ENCODE measurements around the gene PLEKHM3. TPM values are rescaled to one million over a fixed set of nuclear protein-coding genes. Genes with fewer than 3 reads are reported as not detected.

Gene PLEKHM3
- total and polyA plus RNA-seq, 4 experiments from 2014 or later, result 2.9 to 16.1 (median 9.3) TPM

GRCh38 chr2:208036357-208036756 is 11.0 kb upstream of the PLEKHM3 start:
- no peak overlapping the region for H3K4me3 ChIP-seq (ENCODE audit: low read length in 2 of 2)
- no peak overlapping the region for H3K27ac ChIP-seq (ENCODE audit: low read depth, low read length)
- Mint-ChIP-seq H3K4me1 (no peaks in the 10 kb centered on the region), H3K36me3 (no peaks in the 10 kb centered on the region), H3K27ac (no peak overlapping the region), H3K9me3 (no peaks in the 10 kb centered on the region), H3K4me3 (no peak overlapping the region), H3K27me3 (peaks cover 0 to 2% of the 10 kb centered on the region in 2 donors)
- no peaks in the 10 kb centered on the region for H3K9me3 ChIP-seq (ENCODE audit: control insufficient read depth in 1 of 2, low read length in 2 of 2)
- CTCF ChIA-PET (ENCODE audit: partially characterized antibody), result no interaction called here
- no peaks in the 10 kb centered on the region for H3K27me3 ChIP-seq (ENCODE audit: insufficient read depth, low read length)
- POLR2A ChIA-PET (ENCODE audit: partially characterized antibody), result no interaction called here
- H3K4me1 ChIP-seq (ENCODE audit: insufficient read depth, low read length), result no peaks in the 10 kb centered on the region
- intact Hi-C loops (cut with micrococcal nuclease), result loop anchor here (5.0 kb wide), 1 partner anchor 1479 kb away; no protein-coding TSS in a partner anchor
- H3K36me3 ChIP-seq (ENCODE audit: insufficient read depth, low read length), result no peaks in the 10 kb centered on the region
- DNase-seq, result no peak

- H3K27ac ChIP-seq (ENCODE audit: low read depth, low read length), result no peak overlapping the region
- ChIA-PET POLR2A (ENCODE audit: partially characterized antibody) (interaction anchor here (3.1 kb wide), 1 partner anchor 9 kb away, joined by 14 read pairs; the partner anchor contains the start of gene PLEKHM3), CTCF (ENCODE audit: partially characterized antibody) (interaction anchor here (1.2 to 3.0 kb wide), 4 partner anchors 9 to 408 kb away, joined by 3 to 15 read pairs (median 8); partner anchors contain the start of gene PLEKHM3)
- no peak overlapping the region for H3K27ac Mint-ChIP-seq
- no peak overlapping the region for H3K4me3 Mint-ChIP-seq
- no peak for DNase-seq
- H3K4me1 ChIP-seq (ENCODE audit: insufficient read depth, low read length), result no peaks in the 10 kb centered on the region
- no peaks in the 10 kb centered on the region for H3K36me3 Mint-ChIP-seq
- no peaks in the 10 kb centered on the region for H3K27me3 ChIP-seq (ENCODE audit: insufficient read depth, low read length)
- H3K4me1 Mint-ChIP-seq, result no peaks in the 10 kb centered on the region
- no peaks in the 10 kb centered on the region for H3K9me3 Mint-ChIP-seq
- intact Hi-C loops (cut with micrococcal nuclease), result loop anchor here (1.0 to 5.0 kb wide), 2 partner anchors 342 to 1477 kb away; no protein-coding TSS in a partner anchor
- H3K9me3 ChIP-seq (ENCODE audit: control insufficient read depth in 1 of 2, low read length in 2 of 2), result no peaks in the 10 kb centered on the region
- H3K4me3 ChIP-seq (ENCODE audit: low read length in 2 of 2), result no peak overlapping the region
- no peaks in the 10 kb centered on the region for H3K36me3 ChIP-seq (ENCODE audit: insufficient read depth, low read length)
- peaks cover 0 to 2% of the 10 kb centered on the region in 2 donors for H3K27me3 Mint-ChIP-seq
Measured at GRCh38 chr2:208034503-208035140, 9.3 kb upstream of the PLEKHM3 start.

GRCh38 chr2:208033701-208034502 is 8.6 kb upstream of the PLEKHM3 start:
- no peaks in the 10 kb centered on the region for H3K9me3 ChIP-seq (ENCODE audit: control insufficient read depth in 1 of 2, low read length in 2 of 2)
- no peaks in the 10 kb centered on the region for H3K4me1 Mint-ChIP-seq
- H3K36me3 ChIP-seq (ENCODE audit: insufficient read depth, low read length), result no peaks in the 10 kb centered on the region
- H3K27me3 Mint-ChIP-seq, result peaks cover 0 to 2% of the 10 kb centered on the region in 2 donors
- no peak overlapping the region for H3K27ac ChIP-seq (ENCODE audit: low read depth, low read length)
- no peaks in the 10 kb centered on the region for H3K27me3 ChIP-seq (ENCODE audit: insufficient read depth, low read length)
- CTCF ChIA-PET (ENCODE audit: partially characterized antibody), result interaction anchor here (1.3 to 3.0 kb wide), 4 partner anchors 8 to 290 kb away, joined by 3 to 15 read pairs (median 8); partner anchors contain the start of gene PLEKHM3
- H3K9me3 Mint-ChIP-seq, result no peaks in the 10 kb centered on the region
- no peaks in the 10 kb centered on the region for H3K4me1 ChIP-seq (ENCODE audit: insufficient read depth, low read length)
- no peak overlapping the region for H3K4me3 ChIP-seq (ENCODE audit: low read length in 2 of 2)
- intact Hi-C loops (cut with micrococcal nuclease), result loop anchor here (1.0 kb wide), 1 partner anchor 342 kb away; no protein-coding TSS in a partner anchor
- POLR2A ChIA-PET (ENCODE audit: partially characterized antibody), result interaction anchor here (3.1 kb wide), 1 partner anchor 8 kb away, joined by 14 read pairs; the partner anchor contains the start of gene PLEKHM3
- DNase-seq, result peak in 3 of 5 donors; percentile 12 to 23 (median 16)
- no peaks in the 10 kb centered on the region for H3K36me3 Mint-ChIP-seq
- H3K4me3 Mint-ChIP-seq, result no peak overlapping the region
- H3K27ac Mint-ChIP-seq, result no peak overlapping the region

- Histone ChIP-seq H3K36me3 (ENCODE audit: insufficient read depth, low read length) (no peaks in the 10 kb centered on the region), H3K4me1 (ENCODE audit: insufficient read depth, low read length) (no peaks in the 10 kb centered on the region), H3K27ac (ENCODE audit: low read depth, low read length) (no peak overlapping the region), H3K4me3 (ENCODE audit: low read length in 2 of 2) (no peak overlapping the region), H3K9me3 (ENCODE audit: control insufficient read depth in 1 of 2, low read length in 2 of 2) (no peaks in the 10 kb centered on the region), H3K27me3 (ENCODE audit: insufficient read depth, low read length) (no peaks in the 10 kb centered on the region)
- intact Hi-C loops (cut with micrococcal nuclease), result no loop called here
- CTCF ChIA-PET (ENCODE audit: partially characterized antibody), result interaction anchor here (1.1 to 1.4 kb wide), 3 partner anchors 9 to 13 kb away, joined by 3 to 4 read pairs (median 4); no protein-coding TSS in a partner anchor
- Mint-ChIP-seq H3K27me3 (peaks cover 0 to 2% of the 10 kb centered on the region in 2 donors), H3K27ac (no peak overlapping the region), H3K4me1 (no peaks in the 10 kb centered on the region), H3K4me3 (no peak overlapping the region), H3K36me3 (no peaks in the 10 kb centered on the region), H3K9me3 (no peaks in the 10 kb centered on the region)
- DNase-seq, result no peak
- POLR2A ChIA-PET (ENCODE audit: partially characterized antibody), result no interaction called here
Measured at GRCh38 chr2:208031608-208032019, 6.3 kb upstream of the PLEKHM3 start.

- H3K4me1 Mint-ChIP-seq, result peaks cover 13 to 28% (median 16%) of the 10 kb centered on the region in 4 donors
- intact Hi-C loops (cut with micrococcal nuclease), result loop anchor here (1.0 to 5.0 kb wide), 5 partner anchors 13 to 1258 kb away; partner anchors contain the start of genes CCNYL1, CREB1, FASTKD2 and MDH1B
- H3K27ac Mint-ChIP-seq, result peak overlapping the region; percentile 45 to 96 (median 95)
- H3K4me3 Mint-ChIP-seq, result peak overlapping the region; percentile 90 to 98 (median 93)
- Histone ChIP-seq H3K4me3 (ENCODE audit: low read length in 2 of 2) (peak overlapping the region; percentile 83 to 92), H3K27me3 (ENCODE audit: insufficient read depth, low read length) (no peaks in the 10 kb centered on the region), H3K4me1 (ENCODE audit: insufficient read depth, low read length) (peaks cover 14% of the 10 kb centered on the region), H3K27ac (ENCODE audit: low read depth, low read length) (peak overlapping the region; percentile 71), H3K36me3 (ENCODE audit: insufficient read depth, low read length) (no peaks in the 10 kb centered on the region), H3K9me3 (ENCODE audit: control insufficient read depth in 1 of 2, low read length in 2 of 2) (no peaks in the 10 kb centered on the region)
- ChIA-PET CTCF (ENCODE audit: partially characterized antibody) (interaction anchor here (0.6 to 4.1 kb wide), 7 partner anchors 9 to 400 kb away, joined by 3 to 18 read pairs (median 3); partner anchors contain the start of gene METTL21A), POLR2A (ENCODE audit: partially characterized antibody) (interaction anchor here (0.8 to 3.4 kb wide), 7 partner anchors 8 to 521 kb away, joined by 3 to 31 read pairs (median 4); partner anchors contain the start of genes CCNYL1, CREB1, METTL21A and PIKFYVE)
- peaks cover 0 to 9% of the 10 kb centered on the region in 2 donors for H3K36me3 Mint-ChIP-seq
- H3K27me3 Mint-ChIP-seq, result no peaks in the 10 kb centered on the region
- DNase-seq, result peak in 2 of 5 donors; percentile 25 to 36
- no peaks in the 10 kb centered on the region for H3K9me3 Mint-ChIP-seq
Measured at GRCh38 chr2:208025814-208026184, 472 bp upstream of the PLEKHM3 start.

- H3K4me1 ChIP-seq (ENCODE audit: insufficient read depth, low read length), result peaks cover 14% of the 10 kb centered on the region
- Mint-ChIP-seq H3K4me3 (peak overlapping the region in 3 of 8 donors; percentile 10 to 54 (median 48)), H3K9me3 (no peaks in the 10 kb centered on the region), H3K27ac (peak overlapping the region in 1 of 7 donors; percentile 57), H3K4me1 (peaks cover 19 to 33% (median 27%) of the 10 kb centered on the region in 4 donors), H3K27me3 (no peaks in the 10 kb centered on the region), H3K36me3 (peaks cover 11 to 14% of the 10 kb centered on the region in 2 donors)
- ChIA-PET POLR2A (ENCODE audit: partially characterized antibody) (interaction anchor here (3.4 kb wide), 1 partner anchor 399 kb away, joined by 31 read pairs; the partner anchor contains the start of gene METTL21A), CTCF (ENCODE audit: partially characterized antibody) (interaction anchor here (2.6 to 4.1 kb wide), 2 partner anchors 11 to 17 kb away, joined by 11 to 18 read pairs; no protein-coding TSS in a partner anchor)
- H3K27me3 ChIP-seq (ENCODE audit: insufficient read depth, low read length), result no peaks in the 10 kb centered on the region
- H3K9me3 ChIP-seq (ENCODE audit: control insufficient read depth in 1 of 2, low read length in 2 of 2), result no peaks in the 10 kb centered on the region
- no peak overlapping the region for H3K27ac ChIP-seq (ENCODE audit: low read depth, low read length)
- no peaks in the 10 kb centered on the region for H3K36me3 ChIP-seq (ENCODE audit: insufficient read depth, low read length)
- intact Hi-C loops (cut with micrococcal nuclease), result loop anchor here (2.0 kb wide), 1 partner anchor 15 kb away; no protein-coding TSS in a partner anchor
- no peak overlapping the region for H3K4me3 ChIP-seq (ENCODE audit: low read length in 2 of 2)
- DNase-seq, result no peak
Measured at GRCh38 chr2:208024091-208024490, 1.2 kb downstream of the PLEKHM3 start.

Measured in CD4-positive, alpha-beta memory T cell (primary cell).